ENCODE measurements around the gene DKKL1.

The DKKL1 gene

DNA sequence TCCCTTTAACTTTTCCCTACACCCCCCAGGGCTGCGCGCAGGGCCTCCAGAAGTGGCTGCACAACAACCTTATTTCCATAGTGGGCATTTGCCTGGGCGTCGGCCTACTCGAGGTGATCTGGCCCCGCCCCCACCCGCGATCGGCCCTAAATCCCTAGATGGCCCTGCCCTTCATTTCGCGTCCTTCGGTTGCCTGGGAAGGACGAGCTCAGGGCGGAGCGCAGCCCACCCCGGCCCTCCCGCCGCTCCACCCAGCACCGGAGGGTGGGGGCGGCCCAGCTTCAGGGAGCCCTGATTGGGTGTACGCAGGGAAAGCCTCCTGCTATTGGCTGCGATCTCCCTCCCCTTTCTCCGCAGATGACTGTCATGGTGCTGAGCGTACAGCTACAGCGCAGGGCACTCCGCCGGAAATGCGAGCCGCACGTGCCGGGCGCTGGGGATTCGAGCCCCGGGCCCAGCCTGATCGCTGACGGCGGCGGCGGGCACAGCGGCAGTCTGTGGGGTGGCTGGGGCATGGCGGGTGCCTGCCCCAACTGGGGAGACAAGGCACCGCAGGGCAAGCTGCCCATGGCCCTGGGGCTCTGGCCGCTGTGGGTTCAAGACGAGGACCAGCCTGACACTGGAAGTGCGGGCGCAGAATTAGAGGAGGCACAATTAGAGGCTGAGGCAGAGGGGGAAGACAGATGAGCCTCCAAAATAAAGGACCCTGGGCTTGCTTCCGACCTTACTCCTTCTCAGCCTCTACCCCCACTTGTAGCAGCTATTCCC is 24.2 kb upstream of the DKKL1 start:
- Histone ChIP-seq H3K4me3 (ENCODE audit: low read depth in 1 of 2, low read length in 2 of 2) (peak overlapping the region; percentile 46 to 64), H3K4me1 (ENCODE audit: control insufficient read depth in 1 of 2, insufficient read depth in 2 of 2, low read length in 2 of 2) (peaks cover 0 to 20% of the 10 kb centered on the region in 2 donors), H3K9me3 (ENCODE audit: control insufficient read depth in 1 of 2, low read length in 2 of 2) (no peaks in the 10 kb centered on the region), H3K36me3 (ENCODE audit: control insufficient read depth in 1 of 2, insufficient read depth in 2 of 2, low read length in 2 of 2) (peaks cover 16 to 34% of the 10 kb centered on the region in 2 donors), H3K27me3 (ENCODE audit: low read depth, low read length) (no peaks in the 10 kb centered on the region), H3K27ac (ENCODE audit: low read length) (no peak overlapping the region)

DNA sequence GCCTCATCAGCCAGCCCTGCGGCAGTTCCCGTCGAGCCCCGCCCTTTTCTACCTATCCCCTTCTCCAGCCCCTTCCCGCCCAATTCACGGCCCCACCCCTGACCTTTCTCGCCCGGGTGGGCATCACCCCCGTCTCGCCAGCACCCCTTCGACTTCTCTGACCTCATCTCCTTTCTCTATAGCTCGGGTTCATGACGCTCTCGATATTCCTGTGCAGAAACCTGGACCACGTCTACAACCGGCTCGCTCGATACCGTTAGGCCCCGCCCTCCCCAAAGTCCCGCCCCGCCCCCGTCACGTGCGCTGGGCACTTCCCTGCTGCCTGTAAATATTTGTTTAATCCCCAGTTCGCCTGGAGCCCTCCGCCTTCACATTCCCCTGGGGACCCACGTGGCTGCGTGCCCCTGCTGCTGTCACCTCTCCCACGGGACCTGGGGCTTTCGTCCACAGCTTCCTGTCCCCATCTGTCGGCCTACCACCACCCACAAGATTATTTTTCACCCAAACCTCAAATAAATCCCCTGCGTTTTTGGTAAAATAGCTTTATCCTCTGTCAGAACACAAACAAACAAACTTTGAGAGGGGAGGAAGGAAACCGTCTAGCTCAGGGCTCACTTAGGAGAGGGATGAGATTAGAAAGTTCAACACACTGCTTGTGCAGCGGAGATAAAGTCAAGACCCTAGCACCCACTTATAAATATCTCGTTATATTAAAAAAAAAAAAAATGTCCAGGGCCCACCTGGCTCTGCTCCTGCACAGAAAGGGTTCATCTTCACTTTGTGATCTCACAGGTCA is 23.4 kb upstream of the DKKL1 start:
- H3K4me1 ChIP-seq (ENCODE audit: control insufficient read depth in 1 of 2, insufficient read depth in 2 of 2, low read length in 2 of 2), result peaks cover 0 to 20% of the 10 kb centered on the region in 2 donors
- peak overlapping the region; percentile 36 for H3K27ac ChIP-seq (ENCODE audit: low read length)
- H3K9me3 ChIP-seq (ENCODE audit: control insufficient read depth in 1 of 2, low read length in 2 of 2), result no peaks in the 10 kb centered on the region
- H3K27me3 ChIP-seq (ENCODE audit: low read depth, low read length), result no peaks in the 10 kb centered on the region
- peaks cover 16 to 42% of the 10 kb centered on the region in 2 donors for H3K36me3 ChIP-seq (ENCODE audit: control insufficient read depth in 1 of 2, insufficient read depth in 2 of 2, low read length in 2 of 2)
- H3K4me3 ChIP-seq (ENCODE audit: low read depth in 1 of 2, low read length in 2 of 2), result peak overlapping the region; percentile 11 to 64

DNA sequence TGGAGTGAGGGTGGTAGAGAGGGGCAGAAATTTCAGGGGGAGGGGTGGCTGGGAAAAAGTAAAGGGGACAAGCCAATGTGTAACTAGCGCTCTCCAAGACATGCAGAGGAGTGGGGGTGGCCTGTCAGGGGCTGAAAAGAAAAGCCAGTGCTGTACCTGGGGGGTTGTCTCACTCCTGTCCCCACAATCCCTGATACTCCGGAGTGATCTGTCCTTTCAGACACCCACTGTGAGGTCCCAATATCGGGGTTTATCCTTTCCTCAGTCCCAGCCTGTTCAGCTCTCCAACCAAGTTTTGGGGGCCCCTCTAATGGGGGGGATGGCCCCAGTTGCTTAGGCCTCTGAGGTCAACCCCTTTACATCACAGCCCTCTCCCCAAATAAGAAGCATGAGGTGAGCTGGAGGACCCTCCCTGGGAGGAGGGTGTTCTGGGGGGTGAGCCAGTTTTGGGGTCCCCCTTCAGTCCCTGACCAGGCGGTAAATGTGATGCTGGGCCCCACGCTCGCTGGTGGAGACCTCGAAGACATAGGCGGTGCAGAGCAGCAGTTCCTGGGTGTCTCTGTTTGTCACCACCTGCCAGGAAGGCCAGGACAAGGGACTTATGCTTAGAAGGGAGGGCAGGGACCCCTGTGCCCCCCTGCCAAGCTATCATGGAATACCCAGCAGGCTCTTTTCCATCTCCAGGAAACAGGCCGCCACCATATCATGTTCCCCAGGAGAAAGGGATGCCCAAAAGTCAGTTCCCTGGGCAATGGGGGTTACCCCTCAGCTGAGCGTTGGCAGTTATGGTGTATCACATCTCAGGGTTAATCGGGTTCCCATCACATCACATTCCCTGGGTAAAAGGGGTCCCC is 22.6 kb upstream of the DKKL1 start:
- H3K27ac ChIP-seq (ENCODE audit: low read length), result peak overlapping the region; percentile 36
- H3K9me3 ChIP-seq (ENCODE audit: control insufficient read depth in 1 of 2, low read length in 2 of 2), result no peaks in the 10 kb centered on the region
- H3K36me3 ChIP-seq (ENCODE audit: control insufficient read depth in 1 of 2, insufficient read depth in 2 of 2, low read length in 2 of 2), result peaks cover 16 to 43% of the 10 kb centered on the region in 2 donors
- peaks cover 0 to 20% of the 10 kb centered on the region in 2 donors for H3K4me1 ChIP-seq (ENCODE audit: control insufficient read depth in 1 of 2, insufficient read depth in 2 of 2, low read length in 2 of 2)
- no peaks in the 10 kb centered on the region for H3K27me3 ChIP-seq (ENCODE audit: low read depth, low read length)
- no peak overlapping the region for H3K4me3 ChIP-seq (ENCODE audit: low read depth in 1 of 2, low read length in 2 of 2)

DNA sequence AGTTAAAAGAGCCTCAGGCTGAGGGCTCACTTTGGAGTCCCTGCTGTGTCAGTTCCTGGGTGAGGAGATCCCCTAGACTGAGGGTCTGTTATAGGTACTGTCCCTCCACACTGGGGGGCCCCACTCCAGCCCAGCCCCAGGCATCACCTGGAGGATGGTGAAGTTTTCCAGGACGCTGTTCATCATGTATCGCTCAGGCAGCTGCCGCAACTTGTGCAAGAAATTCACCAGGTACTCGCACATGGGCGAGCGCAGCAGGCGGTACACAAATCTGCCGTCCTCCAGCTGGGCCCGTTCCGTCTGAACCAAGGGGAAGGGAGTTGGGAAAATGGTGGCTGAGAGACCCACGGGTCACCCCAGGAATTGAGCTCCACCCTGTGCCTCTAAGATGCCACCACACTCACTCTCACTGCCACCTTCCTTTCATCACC is 21.4 kb upstream of the DKKL1 start:
- peaks cover 0 to 20% of the 10 kb centered on the region in 2 donors for H3K4me1 ChIP-seq (ENCODE audit: control insufficient read depth in 1 of 2, insufficient read depth in 2 of 2, low read length in 2 of 2)
- H3K4me3 ChIP-seq (ENCODE audit: low read depth in 1 of 2, low read length in 2 of 2), result no peak overlapping the region
- H3K27me3 ChIP-seq (ENCODE audit: low read depth, low read length), result no peaks in the 10 kb centered on the region
- no peak overlapping the region for H3K27ac ChIP-seq (ENCODE audit: low read length)
- H3K9me3 ChIP-seq (ENCODE audit: control insufficient read depth in 1 of 2, low read length in 2 of 2), result no peaks in the 10 kb centered on the region
- peaks cover 24 to 55% of the 10 kb centered on the region in 2 donors for H3K36me3 ChIP-seq (ENCODE audit: control insufficient read depth in 1 of 2, insufficient read depth in 2 of 2, low read length in 2 of 2)

DNA sequence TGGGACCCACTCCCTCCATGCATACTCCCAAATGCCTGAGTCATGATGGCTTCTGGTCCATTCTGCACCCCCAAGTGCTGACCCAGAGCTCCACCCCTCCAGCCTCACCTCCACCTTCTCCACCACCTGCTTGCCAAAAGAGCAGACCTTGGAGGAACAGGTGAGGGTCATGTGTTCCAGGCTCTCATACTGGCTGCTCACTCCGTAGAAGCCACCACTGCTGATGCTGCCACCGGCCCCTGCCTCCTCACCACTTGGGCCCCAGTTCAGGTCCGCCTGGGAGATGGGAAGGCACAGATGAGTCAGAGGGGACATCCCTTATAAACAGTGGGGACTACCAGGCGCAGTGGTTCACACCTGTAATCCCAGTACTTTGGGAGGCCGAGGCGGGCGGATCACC is 20.6 kb upstream of the DKKL1 start:
- no peak overlapping the region for H3K4me3 ChIP-seq (ENCODE audit: low read depth in 1 of 2, low read length in 2 of 2)
- no peak overlapping the region for H3K27ac ChIP-seq (ENCODE audit: low read length)
- H3K4me1 ChIP-seq (ENCODE audit: control insufficient read depth in 1 of 2, insufficient read depth in 2 of 2, low read length in 2 of 2), result peaks cover 0 to 20% of the 10 kb centered on the region in 2 donors
- H3K9me3 ChIP-seq (ENCODE audit: control insufficient read depth in 1 of 2, low read length in 2 of 2), result no peaks in the 10 kb centered on the region
- no peaks in the 10 kb centered on the region for H3K27me3 ChIP-seq (ENCODE audit: low read depth, low read length)
- H3K36me3 ChIP-seq (ENCODE audit: control insufficient read depth in 1 of 2, insufficient read depth in 2 of 2, low read length in 2 of 2), result peaks cover 32 to 63% of the 10 kb centered on the region in 2 donors

DNA sequence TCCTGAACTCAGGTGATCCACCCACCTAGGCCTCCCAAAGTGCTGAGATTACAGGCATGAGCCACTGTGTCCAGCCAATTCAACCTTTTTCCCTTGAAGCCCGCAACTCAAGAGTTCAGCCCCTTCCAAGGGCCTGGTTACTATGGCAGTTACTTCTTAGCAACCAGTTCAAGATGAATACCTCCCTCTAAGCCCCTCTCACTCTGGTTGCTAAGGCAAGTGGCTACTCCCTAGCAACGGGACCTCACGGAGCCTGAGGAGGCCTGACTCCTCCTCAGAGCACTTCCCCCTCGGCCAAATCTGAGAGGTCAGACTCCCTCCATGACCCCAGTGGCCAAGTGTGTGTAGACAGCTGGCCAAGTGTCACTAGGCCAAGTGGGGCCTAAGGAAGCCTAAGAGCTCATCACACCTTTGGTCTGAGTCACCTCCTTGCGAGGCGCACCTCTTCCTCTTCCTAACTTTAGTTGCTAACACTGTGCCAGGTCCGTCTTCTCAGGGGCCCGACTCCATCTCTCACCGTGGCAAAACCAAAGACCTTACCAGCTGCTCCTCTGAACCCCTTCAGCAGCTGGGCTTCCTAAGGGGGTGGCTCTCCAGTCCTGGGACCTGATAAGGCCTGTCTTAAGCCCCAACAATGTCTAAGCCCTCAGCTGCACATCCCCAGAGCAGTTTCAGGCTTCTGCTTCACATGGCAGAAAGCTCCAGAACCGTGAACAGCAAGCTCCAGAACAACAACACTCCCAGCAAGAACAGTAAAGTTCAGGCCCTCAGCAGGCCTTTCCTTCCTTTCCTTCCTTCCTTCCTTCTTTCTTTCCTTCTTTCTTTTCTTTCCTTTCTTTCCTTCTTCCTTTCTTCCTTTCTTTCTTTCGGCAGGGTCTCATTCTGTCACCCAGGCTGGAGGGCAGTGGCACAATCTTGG is 18.9 kb upstream of the DKKL1 start:
- H3K36me3 ChIP-seq (ENCODE audit: control insufficient read depth in 1 of 2, insufficient read depth in 2 of 2, low read length in 2 of 2), result peaks cover 35 to 75% of the 10 kb centered on the region in 2 donors
- no peak overlapping the region for H3K4me3 ChIP-seq (ENCODE audit: low read depth in 1 of 2, low read length in 2 of 2)
- peaks cover 0 to 6% of the 10 kb centered on the region in 2 donors for H3K4me1 ChIP-seq (ENCODE audit: control insufficient read depth in 1 of 2, insufficient read depth in 2 of 2, low read length in 2 of 2)
- H3K27ac ChIP-seq (ENCODE audit: low read length), result no peak overlapping the region
- no peaks in the 10 kb centered on the region for H3K27me3 ChIP-seq (ENCODE audit: low read depth, low read length)
- H3K9me3 ChIP-seq (ENCODE audit: control insufficient read depth in 1 of 2, low read length in 2 of 2), result no peaks in the 10 kb centered on the region

DNA sequence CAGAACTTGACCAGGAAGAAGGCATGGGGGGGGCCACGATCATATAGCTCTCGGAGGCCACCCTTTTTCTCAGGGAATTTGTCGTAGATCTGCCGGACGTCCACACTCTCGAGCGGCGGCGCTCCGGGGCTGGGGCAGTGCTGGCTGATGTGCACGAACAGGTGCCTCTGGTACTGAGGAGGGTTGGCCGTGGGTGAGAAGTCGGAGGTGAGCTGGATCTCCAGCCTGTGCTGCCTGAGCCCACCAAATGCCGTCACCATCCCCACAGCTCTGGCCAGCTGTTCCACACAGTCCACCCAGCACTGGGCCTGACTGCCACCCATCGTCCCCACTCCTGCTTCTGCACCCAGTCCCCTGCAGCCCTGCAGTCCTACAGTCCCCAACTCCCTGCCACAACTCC is 16.5 kb upstream of the DKKL1 start:
- H3K27ac ChIP-seq (ENCODE audit: low read length), result no peak overlapping the region
- no peak overlapping the region for H3K4me3 ChIP-seq (ENCODE audit: low read depth in 1 of 2, low read length in 2 of 2)
- no peaks in the 10 kb centered on the region for H3K27me3 ChIP-seq (ENCODE audit: low read depth, low read length)
- H3K4me1 ChIP-seq (ENCODE audit: control insufficient read depth in 1 of 2, insufficient read depth in 2 of 2, low read length in 2 of 2), result no peaks in the 10 kb centered on the region
- no peaks in the 10 kb centered on the region for H3K9me3 ChIP-seq (ENCODE audit: control insufficient read depth in 1 of 2, low read length in 2 of 2)
- H3K36me3 ChIP-seq (ENCODE audit: control insufficient read depth in 1 of 2, insufficient read depth in 2 of 2, low read length in 2 of 2), result peaks cover 33 to 72% of the 10 kb centered on the region in 2 donors

DNA sequence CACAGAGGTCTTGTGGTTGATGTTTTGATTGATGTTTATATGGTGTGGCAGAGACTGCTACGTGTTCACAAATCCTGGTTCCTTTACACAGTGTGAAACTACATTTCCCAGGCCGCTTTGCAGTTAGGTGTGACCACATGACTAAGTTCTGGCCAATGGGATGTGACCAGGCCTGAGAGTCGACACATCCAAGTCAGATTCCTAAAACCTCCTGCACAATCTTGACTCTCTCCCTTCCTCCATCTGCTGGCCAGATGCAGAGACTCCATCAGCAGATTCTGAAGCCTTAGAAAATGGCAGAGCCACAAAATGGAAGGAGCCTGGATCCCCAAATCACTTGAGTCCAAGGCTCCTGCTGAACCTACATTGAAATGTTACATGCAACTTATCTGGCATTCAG is 15.8 kb upstream of the DKKL1 start:
- Histone ChIP-seq H3K9me3 (ENCODE audit: control insufficient read depth in 1 of 2, low read length in 2 of 2) (no peaks in the 10 kb centered on the region), H3K36me3 (ENCODE audit: control insufficient read depth in 1 of 2, insufficient read depth in 2 of 2, low read length in 2 of 2) (peaks cover 27 to 67% of the 10 kb centered on the region in 2 donors), H3K27ac (ENCODE audit: low read length) (no peak overlapping the region), H3K4me1 (ENCODE audit: control insufficient read depth in 1 of 2, insufficient read depth in 2 of 2, low read length in 2 of 2) (no peaks in the 10 kb centered on the region), H3K4me3 (ENCODE audit: low read depth in 1 of 2, low read length in 2 of 2) (no peak overlapping the region), H3K27me3 (ENCODE audit: low read depth, low read length) (no peaks in the 10 kb centered on the region)

DNA sequence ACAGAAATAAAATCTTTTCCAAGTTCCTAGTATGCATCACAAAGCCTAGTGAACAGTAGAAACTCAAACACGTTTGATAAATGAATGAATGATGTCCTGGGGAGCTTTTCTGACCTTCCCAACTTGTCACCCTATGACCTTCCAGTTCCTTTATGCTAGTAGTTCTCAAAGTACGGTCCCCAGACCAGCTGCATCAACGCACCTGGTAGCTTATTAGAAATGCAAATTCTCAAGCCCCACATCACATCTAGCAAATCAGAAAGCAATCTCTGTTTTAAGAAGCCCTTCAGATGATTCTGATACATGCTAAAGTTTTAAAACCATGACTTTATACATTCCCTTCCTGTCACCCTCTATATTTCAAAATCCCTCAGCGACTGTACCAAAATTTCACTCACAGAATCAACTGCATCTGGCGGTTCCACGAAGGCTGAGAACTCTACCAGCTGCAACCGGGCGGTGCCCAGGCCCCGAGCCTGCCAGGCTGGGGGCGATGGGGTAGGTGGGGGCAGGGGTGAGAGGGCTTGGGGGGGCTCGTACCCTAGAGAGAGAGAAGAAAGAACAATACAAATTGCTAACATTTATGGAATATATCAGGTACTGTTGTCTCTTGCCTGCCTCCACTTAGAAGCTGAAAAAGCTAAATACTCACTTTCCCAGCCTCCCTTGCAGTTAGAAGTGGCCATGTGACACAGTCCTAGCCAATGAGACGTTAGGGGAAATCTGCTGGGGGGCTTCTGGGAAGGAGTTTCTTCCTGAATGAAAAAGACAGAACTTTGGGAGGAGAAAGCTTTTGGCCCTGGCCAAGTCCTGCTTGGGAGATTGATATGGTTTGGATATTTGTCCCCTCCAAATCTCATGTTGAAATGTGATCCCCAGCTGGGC is 15.1 kb upstream of the DKKL1 start:
- no peak overlapping the region for H3K27ac ChIP-seq (ENCODE audit: low read length)
- peaks cover 24 to 68% of the 10 kb centered on the region in 2 donors for H3K36me3 ChIP-seq (ENCODE audit: control insufficient read depth in 1 of 2, insufficient read depth in 2 of 2, low read length in 2 of 2)
- no peaks in the 10 kb centered on the region for H3K4me1 ChIP-seq (ENCODE audit: control insufficient read depth in 1 of 2, insufficient read depth in 2 of 2, low read length in 2 of 2)
- no peaks in the 10 kb centered on the region for H3K9me3 ChIP-seq (ENCODE audit: control insufficient read depth in 1 of 2, low read length in 2 of 2)
- H3K27me3 ChIP-seq (ENCODE audit: low read depth, low read length), result no peaks in the 10 kb centered on the region
- no peak overlapping the region for H3K4me3 ChIP-seq (ENCODE audit: low read depth in 1 of 2, low read length in 2 of 2)

DNA sequence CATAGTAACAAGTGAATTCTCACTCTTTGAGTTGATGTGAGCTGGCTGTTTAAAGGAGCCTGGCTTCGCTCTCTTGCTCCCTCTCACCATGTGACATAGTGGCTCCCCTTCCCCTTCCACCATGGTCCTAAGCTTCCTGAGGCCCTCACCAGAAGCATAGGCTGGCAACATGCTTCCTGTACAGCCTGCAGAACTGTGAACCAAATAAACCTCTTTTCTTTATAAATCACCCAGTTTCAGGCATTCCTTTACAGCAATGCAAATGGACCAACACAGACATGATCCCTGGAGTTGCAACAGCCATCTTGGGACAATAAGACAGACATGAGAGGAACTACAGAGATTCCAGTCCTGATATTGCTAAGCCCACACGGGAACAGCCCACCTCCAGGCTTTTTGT is 14.1 kb upstream of the DKKL1 start:
- Histone ChIP-seq H3K4me1 (ENCODE audit: control insufficient read depth in 1 of 2, insufficient read depth in 2 of 2, low read length in 2 of 2) (no peaks in the 10 kb centered on the region), H3K36me3 (ENCODE audit: control insufficient read depth in 1 of 2, insufficient read depth in 2 of 2, low read length in 2 of 2) (peaks cover 24 to 67% of the 10 kb centered on the region in 2 donors), H3K27ac (ENCODE audit: low read length) (no peak overlapping the region), H3K27me3 (ENCODE audit: low read depth, low read length) (no peaks in the 10 kb centered on the region), H3K4me3 (ENCODE audit: low read depth in 1 of 2, low read length in 2 of 2) (no peak overlapping the region), H3K9me3 (ENCODE audit: control insufficient read depth in 1 of 2, low read length in 2 of 2) (no peaks in the 10 kb centered on the region)

Measured in muscle layer of duodenum (tissue), 2 donors.